Measurements from ENCODE around the gene BAIAP2L1.

DNA sequence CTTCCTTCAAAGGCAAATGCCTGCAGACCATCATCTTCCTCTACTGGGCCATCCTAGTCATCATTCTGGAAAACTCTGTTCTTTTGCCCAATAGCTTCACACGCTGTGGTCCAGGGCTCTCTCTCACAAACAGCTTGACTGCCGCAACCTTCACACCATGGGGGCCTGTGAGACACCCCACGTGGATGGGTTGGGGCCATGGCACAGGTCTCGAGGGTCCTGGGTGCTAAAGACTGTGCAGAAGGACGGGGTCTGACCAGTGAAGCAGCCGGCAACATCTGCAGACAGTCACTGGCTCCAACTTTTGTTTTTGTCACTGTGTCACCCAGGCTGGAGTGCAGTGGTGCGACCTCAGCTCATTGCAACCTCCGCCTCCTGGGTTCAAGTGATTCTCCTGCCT lies 91.3 kb downstream of the BAIAP2L1 start:
- TF ChIP-seq CTCF (optimal IDR thresholded peaks at IDR 0.05 in 1 of 3, IDR thresholded peaks at IDR 0.05 in 1 of 3, conservative IDR thresholded peaks at IDR 0.05 in 1 of 3; ENCODE audit: extremely low read depth in 1 of 3, insufficient read depth in 2 of 3, low read length in 3 of 3) = no peak
- no peak for TF ChIP-seq EZH2 (IDR thresholded peaks at IDR 0.05; ENCODE audit: low read length)

Measured in keratinocyte (primary cell).